Measurements from ENCODE around the gene ADGRL3.

ADGRL3 gene

GRCh38 chr4:62053974-62054373, 853.8 kb downstream of the ADGRL3 start:
- ChIA-PET CTCF (no interaction called here), POLR2A (no interaction called here)
- no peak overlapping the region for H3K4me3 ChIP-seq (ENCODE audit: low read depth, low read length)
- TF ChIP-seq ZSCAN30 (tag by site-specific recombination; IDR thresholded peaks at IDR 0.05) (no peak), YY2 (tag by site-specific recombination; IDR thresholded peaks at IDR 0.05) (no peak), ZNF658 (tag by site-specific recombination; IDR thresholded peaks at IDR 0.05) (no peak), PRDM1 (tag by site-specific recombination; IDR thresholded peaks at IDR 0.05) (no peak), ZNF311 (tag by site-specific recombination; IDR thresholded peaks at IDR 0.05; ENCODE audit: borderline replicate concordance) (no peak), ZNF2 (tag by site-specific recombination; IDR thresholded peaks at IDR 0.05) (no peak), HOXA7 (CRISPR knock-in tag; IDR thresholded peaks at IDR 0.05; ENCODE audit: borderline replicate concordance) (no peak), ZNF26 (tag by site-specific recombination; IDR thresholded peaks at IDR 0.05) (no peak), ZBTB20 (tag by site-specific recombination; IDR thresholded peaks at IDR 0.05) (no peak), RBAK (tag by site-specific recombination; IDR thresholded peaks at IDR 0.05) (no peak), GLI4 (tag by site-specific recombination; IDR thresholded peaks at IDR 0.05) (no peak), ZNF521 (tag by site-specific recombination; IDR thresholded peaks at IDR 0.05) (no peak), SCRT2 (tag by site-specific recombination; IDR thresholded peaks at IDR 0.05) (no peak), ZNF621 (tag by site-specific recombination; IDR thresholded peaks at IDR 0.05) (no peak), SP7 (tag by site-specific recombination; IDR thresholded peaks at IDR 0.05) (no peak), ZNF704 (tag by site-specific recombination; IDR thresholded peaks at IDR 0.05) (no peak)
- no peaks in the 10 kb centered on the region for H3K4me1 ChIP-seq (ENCODE audit: control insufficient read depth, insufficient read depth, low read length)
- no peaks in the 10 kb centered on the region for H3K36me3 ChIP-seq (ENCODE audit: control insufficient read depth in 2 of 2, insufficient read depth in 1 of 2, low read length in 2 of 2)
- H3K9me3 ChIP-seq (ENCODE audit: control insufficient read depth, insufficient read depth, low read depth, low read length), result no peaks in the 10 kb centered on the region
- no peak overlapping the region for H3K27ac ChIP-seq (ENCODE audit: extremely low read depth, low read depth, low read length)

GRCh38 chr4:62057031-62057430, 856.9 kb downstream of the ADGRL3 start:
- Histone ChIP-seq H3K9me3 (ENCODE audit: control insufficient read depth, insufficient read depth, low read depth, low read length) (no peaks in the 10 kb centered on the region), H3K36me3 (ENCODE audit: control insufficient read depth in 2 of 2, insufficient read depth in 1 of 2, low read length in 2 of 2) (no peaks in the 10 kb centered on the region), H3K4me3 (ENCODE audit: low read depth, low read length) (no peak overlapping the region), H3K27ac (ENCODE audit: extremely low read depth, low read depth, low read length) (no peak overlapping the region), H3K4me1 (ENCODE audit: control insufficient read depth, insufficient read depth, low read length) (no peaks in the 10 kb centered on the region)
- POLR2A ChIA-PET, result no interaction called here
- no peak for TF ChIP-seq ZNF701 (tag by site-specific recombination; IDR thresholded peaks at IDR 0.05)
- no peak for TF ChIP-seq ZNF843 (tag by site-specific recombination; IDR thresholded peaks at IDR 0.05)
- no peak for TF ChIP-seq ZNF324 (tag by site-specific recombination; IDR thresholded peaks at IDR 0.05)
- no peak for TF ChIP-seq ZNF239 (tag by site-specific recombination; IDR thresholded peaks at IDR 0.05)
- TF ChIP-seq ZNF530 (tag by site-specific recombination; IDR thresholded peaks at IDR 0.05; ENCODE audit: low read depth), result no peak
- TF ChIP-seq ZBTB8A (tag by site-specific recombination; IDR thresholded peaks at IDR 0.05), result no peak
- TF ChIP-seq ZNF114 (tag by site-specific recombination; IDR thresholded peaks at IDR 0.05), result no peak
- no peak for TF ChIP-seq ZNF596 (tag by site-specific recombination; IDR thresholded peaks at IDR 0.05)
- TF ChIP-seq ZNF112 (tag by site-specific recombination; IDR thresholded peaks at IDR 0.05), result no peak
- no peak for TF ChIP-seq CTCF (tag by site-specific recombination; IDR thresholded peaks at IDR 0.05)
- TF ChIP-seq ZNF785 (tag by site-specific recombination; IDR thresholded peaks at IDR 0.05), result no peak
- TF ChIP-seq ZNF426 (tag by site-specific recombination; IDR thresholded peaks at IDR 0.05), result no peak
- no peak for TF ChIP-seq ZBTB6 (tag by site-specific recombination; IDR thresholded peaks at IDR 0.05)
- TF ChIP-seq ZNF555 (tag by site-specific recombination; conservative IDR thresholded peaks at IDR 0.05), result no peak
- no peak for TF ChIP-seq PRDM4 (tag by site-specific recombination; IDR thresholded peaks at IDR 0.05)
- TF ChIP-seq ZNF335 (tag by site-specific recombination; conservative IDR thresholded peaks at IDR 0.05), result no peak
- CTCF ChIA-PET, result no interaction called here

Data from HEK293 (cell line).